ENCODE data around the gene BACH2.

DNA sequence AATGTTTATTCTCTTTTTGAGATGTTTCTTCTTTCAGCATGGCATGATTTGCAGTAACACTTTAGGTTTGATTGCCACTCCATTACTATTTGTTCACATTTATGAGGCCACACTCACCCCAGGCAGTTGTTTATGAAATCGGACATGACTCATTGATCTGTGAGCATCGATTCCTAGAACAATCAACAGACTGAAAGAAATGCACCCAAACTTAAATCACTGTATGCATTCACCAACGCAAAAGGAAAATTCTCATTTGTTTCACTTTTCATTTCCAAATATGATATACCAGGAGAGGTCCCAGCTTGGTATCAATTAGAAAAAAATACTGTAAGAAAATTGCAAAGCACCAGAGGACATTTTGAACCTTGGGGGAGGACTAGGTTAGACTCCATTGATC is 407.8 kb downstream of the BACH2 start:
- TF ChIP-seq POLR2A (IDR thresholded peaks at IDR 0.05) = no peak
- TF ChIP-seq, protein P1, sequence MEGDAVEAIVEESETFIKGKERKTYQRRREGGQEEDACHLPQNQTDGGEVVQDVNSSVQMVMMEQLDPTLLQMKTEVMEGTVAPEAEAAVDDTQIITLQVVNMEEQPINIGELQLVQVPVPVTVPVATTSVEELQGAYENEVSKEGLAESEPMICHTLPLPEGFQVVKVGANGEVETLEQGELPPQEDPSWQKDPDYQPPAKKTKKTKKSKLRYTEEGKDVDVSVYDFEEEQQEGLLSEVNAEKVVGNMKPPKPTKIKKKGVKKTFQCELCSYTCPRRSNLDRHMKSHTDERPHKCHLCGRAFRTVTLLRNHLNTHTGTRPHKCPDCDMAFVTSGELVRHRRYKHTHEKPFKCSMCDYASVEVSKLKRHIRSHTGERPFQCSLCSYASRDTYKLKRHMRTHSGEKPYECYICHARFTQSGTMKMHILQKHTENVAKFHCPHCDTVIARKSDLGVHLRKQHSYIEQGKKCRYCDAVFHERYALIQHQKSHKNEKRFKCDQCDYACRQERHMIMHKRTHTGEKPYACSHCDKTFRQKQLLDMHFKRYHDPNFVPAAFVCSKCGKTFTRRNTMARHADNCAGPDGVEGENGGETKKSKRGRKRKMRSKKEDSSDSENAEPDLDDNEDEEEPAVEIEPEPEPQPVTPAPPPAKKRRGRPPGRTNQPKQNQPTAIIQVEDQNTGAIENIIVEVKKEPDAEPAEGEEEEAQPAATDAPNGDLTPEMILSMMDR (IDR thresholded peaks at IDR 0.05) = no peak
